K562 (cell line): Measurements from ENCODE around the gene FBLN7. TPM values are rescaled to one million over a fixed set of nuclear protein-coding genes. Genes with fewer than 3 reads are reported as not detected.
A peak's percentile ranks its signal among the peaks of the same experiment; 100 is the strongest.

Source experiments
- ATAC-seq: fragments of 200-7000 bp; cut with Tn5 transposase; 3 replicates; pipeline ENCODE4 v1.9.1; 2020; ENCODE audit warnings: moderate library complexity
- BruUV-seq: library from RNA; stranded (reverse); fragments of 400-500 nt; replicated peaks from 2 replicates; lab custom pipeline; 2021; lab: Mats Ljungman, UMichigan
- CTCF ChIA-PET: fragments of 300-600 bp; formaldehyde crosslinking; extraction: SDS; loops from one replicate; lab custom pipeline; 2021; ENCODE audit warnings: low intra/inter-chr PET ratio; lab: Yijun Ruan, JAX
- POLR2A ChIA-PET: fragments of 300-600, 350-650 bp; sonication (Branson Sonifier 250); formaldehyde crosslinking; extraction: SDS; loops from one replicate; lab custom pipeline; 2021; ENCODE audit warnings: antibody characterized with exemption, inconsistent platforms; lab: Yijun Ruan, JAX
- DNase-seq, 4 experiments: peaks; one replicate each; pipeline versions ENCODE4 v3.0.0 to v3.0.0-alpha.2; 2011 to 2018; ENCODE audit warnings: low spot score in 3 of 4, mixed read lengths in 3 of 4; ENCODE audit errors: extremely low read depth in 1 of 4
- FAIRE-seq: peaks from 2 replicates; lab custom pipeline; 2011; peaks lifted over from hg19 to GRCh38; lab: Jason Lieb, UNC
- H2AFZ ChIP-seq: 2 replicates; pipeline ENCODE4 v1.6.0; 2011; ENCODE audit warnings: low read depth, low read length, control low read depth, inconsistent platforms
- H3K27ac ChIP-seq: fragments of 200-600 bp; 3 replicates; pipeline ENCODE4 v1.8.0; 2011; ENCODE audit warnings: low read depth, mild to moderate bottlenecking, control low read depth, inconsistent platforms, low read length, moderate library complexity, mixed read lengths; ENCODE audit errors: extremely low read depth
- H3K27me3 ChIP-seq, 2 experiments: fragments of 300-600 bp in 1 of 2; 2 replicates in 1 of 2; 3 replicates in 1 of 2; pipeline versions ENCODE4 v1.6.0 to v1.8.0; 2011; ENCODE audit warnings: inconsistent platforms in 2 of 2, low read length in 2 of 2, mild to moderate bottlenecking in 1 of 2, mixed read lengths in 1 of 2, moderate library complexity in 1 of 2; ENCODE audit not compliant: control insufficient read depth in 2 of 2, insufficient read depth in 2 of 2
- H3K36me3 ChIP-seq: fragments of 300-600 bp; 3 replicates; pipeline ENCODE4 v1.8.0; 2011; ENCODE audit warnings: mild to moderate bottlenecking, low read length, inconsistent platforms; ENCODE audit not compliant: control insufficient read depth, insufficient read depth
- H3K4me1 ChIP-seq, 2 experiments: fragments of 200-600 bp in 1 of 2; replicated peaks in 1 of 2; 2 replicates in 1 of 2; 3 replicates in 1 of 2; pipeline versions ENCODE4 v1.5.1 to v1.8.0; 2011; ENCODE audit warnings: inconsistent platforms in 2 of 2, low read length in 2 of 2, mild to moderate bottlenecking in 1 of 2, mixed read lengths in 1 of 2, moderate library complexity in 1 of 2; ENCODE audit not compliant: control insufficient read depth in 2 of 2, insufficient read depth in 2 of 2
- H3K4me2 ChIP-seq: 2 replicates; pipeline ENCODE4 v1.6.1; 2011; ENCODE audit warnings: low read length, control low read depth, inconsistent platforms, mixed read lengths; ENCODE audit not compliant: insufficient read depth
- H3K4me3 ChIP-seq: fragments of 200-600 bp; sonication (generic), shearing (Covaris generic); 2 replicates; pipeline ENCODE4 v1.5.1; 2016; ENCODE audit warnings: control low read depth, inconsistent platforms
- H3K79me2 ChIP-seq: fragments of 200-600 bp; 3 replicates; pipeline ENCODE4 v1.8.0; 2011; ENCODE audit warnings: low read length, inconsistent platforms; ENCODE audit not compliant: control insufficient read depth, insufficient read depth
- H3K9ac ChIP-seq, 2 experiments: 2 replicates each; pipeline versions ENCODE4 v1.6.0 to v1.6.1; 2011; ENCODE audit warnings: low read depth in 2 of 2, low read length in 2 of 2, control low read depth in 1 of 2, inconsistent platforms in 1 of 2, mild to moderate bottlenecking in 1 of 2, mixed read lengths in 1 of 2; ENCODE audit not compliant: insufficient read depth in 1 of 2
- H3K9me1 ChIP-seq: one replicate; pipeline ENCODE4 v1.6.0; 2011; ENCODE audit warnings: inconsistent platforms, mild to moderate bottlenecking, low read length, moderate library complexity; ENCODE audit not compliant: control insufficient read depth, insufficient read depth
- H3K9me3 ChIP-seq: replicated peaks from 2 replicates; pipeline ENCODE4 v1.5.1; 2011; ENCODE audit warnings: low read depth, low read length, inconsistent platforms; ENCODE audit not compliant: control insufficient read depth, insufficient read depth
- H4K20me1 ChIP-seq: replicated peaks from 2 replicates; pipeline ENCODE4 v1.6.1; 2011; ENCODE audit warnings: low read length, inconsistent platforms, mixed read lengths; ENCODE audit not compliant: control insufficient read depth, insufficient read depth
- JUN ChIP-seq, 2 experiments: sonication (generic) in 1 of 2; formaldehyde crosslinking in 1 of 2; IDR thresholded peaks; 2 replicates each; pipeline versions ENCODE4 v1.6.1 to v1.8.0; 2012 to 2022; ENCODE audit warnings: borderline replicate concordance in 2 of 2, mild to moderate bottlenecking in 2 of 2, improper control_type of control experiment in 1 of 2, low read depth in 1 of 2, low read length in 1 of 2, missing genetic modification reagents in 1 of 2
- NFE2L1 ChIP-seq: fragments of 450-650 bp; IDR thresholded peaks from 2 replicates; pipeline ENCODE4 v1.6.1; 2016; ENCODE audit warnings: missing genetic modification characterization, low read depth, mild to moderate bottlenecking, missing compliant biosample characterization, moderate library complexity, borderline replicate concordance
- SIN3A ChIP-seq, 2 experiments: fragments of 150-350 bp in 1 of 2; IDR thresholded peaks; 2 replicates each; pipeline ENCODE4 v1.6.1; 2011 to 2016; ENCODE audit warnings: borderline replicate concordance in 2 of 2, low read depth in 2 of 2, low read length in 2 of 2, mild to moderate bottlenecking in 2 of 2, moderate library complexity in 2 of 2; ENCODE audit not compliant: control insufficient read depth in 1 of 2
- SP2 ChIP-seq: IDR thresholded peaks from 2 replicates; pipeline ENCODE4 v1.6.1; 2011; ENCODE audit warnings: mild to moderate bottlenecking, low read depth, low read length, moderate library complexity; ENCODE audit not compliant: poor library complexity, severe bottlenecking; ENCODE audit errors: extremely low read depth
- TCF3 ChIP-seq: sonication (generic); formaldehyde crosslinking; IDR thresholded peaks from 2 replicates; pipeline ENCODE4 v1.4.0; 2020; ENCODE audit warnings: mild to moderate bottlenecking, missing genetic modification reagents
- U2AF2 ChIP-seq: fragments of 200-400 bp; formaldehyde crosslinking; optimal IDR thresholded peaks from 2 replicates; pipeline ENCODE3; 2017; ENCODE audit warnings: low read depth, mild to moderate bottlenecking, low read length
- WGBS: fragments of 100-300 bp; shearing (Covaris generic); methylation state at CpG from one replicate; pipeline ENCODE4 v1.1.6; 2016; ENCODE audit warnings: low coverage, mixed read lengths; ENCODE audit not compliant: insufficient coverage; ENCODE audit errors: missing lambda C conversion rate; 5-methylcytosine and 5-hydroxymethylcytosine counted together
- in situ Hi-C: fragments of 300-500 bp; cut with MboI; formaldehyde crosslinking; loops from 4 replicates; pipeline ENCODE4 v1.15.0; 2018; ENCODE audit warnings: inconsistent platforms, mixed read lengths
- intact Hi-C: fragments of 100-400 bp; cut with micrococcal nuclease; formaldehyde crosslinking; loops from 2 replicates; pipeline ENCODE4 v1.14.2; 2022
- polyA plus RNA-seq, 8 experiments: library from polyadenylated mRNA; depleted of rRNA in 4 of 8; stranded (reverse) in 5 of 8; unstranded in 3 of 8; fragments of >200 nt; fragmentation: Nextera tagmentation in 2 of 8; fragmentation: Illumina TruSeq in 1 of 8; extraction: Ambion mirVana in 2 of 8; extraction: Trizol in 1 of 8; gene quantifications; 2 replicates each; pipeline versions ENCODE4 v1.2.1 to v1.2.3, GENCODE V29; 2011 to 2014; ENCODE audit warnings: inconsistent platforms in 1 of 8, missing spikeins in 1 of 8
- total RNA-seq, 7 experiments: library from RNA; depleted of rRNA in 6 of 7; stranded (reverse); fragments of >200 nt in 6 of 7; fragmentation: Illumina TruSeq in 2 of 7; extraction: Trizol in 2 of 7; gene quantifications; 2 replicates each; pipeline versions ENCODE4 v1.2.1 to v1.2.3, GENCODE V29; 2011 to 2021; ENCODE audit warnings: low replicate concordance in 1 of 7

FBLN7 gene
- total and polyA plus RNA-seq, 9 of the 15 experiments (the other 6 are each of a cell fraction or from before 2014, with no cell fraction given): 0.13 TPM; not detected in 8

GRCh38 chr2:112164876-112165275, 26.7 kb downstream of the FBLN7 start:
- FAIRE-seq (no peak), DNase-seq (no peak), ATAC-seq (no peak)
- Histone ChIP-seq H3K27me3 (peaks cover 49 to 84% of the 10 kb centered on the region in 2 experiments; a peak in 4 of 5 replicates), H3K79me2 (no peaks in the 10 kb centered on the region), H3K9me1 (no peaks in the 10 kb centered on the region), H3K27ac (no peak overlapping the region), H3K9me3 (no peaks in the 10 kb centered on the region), H3K9ac (no peak overlapping the region), H3K4me2 (no peak overlapping the region), H3K36me3 (no peaks in the 10 kb centered on the region), H3K4me3 (no peak overlapping the region), H4K20me1 (no peaks in the 10 kb centered on the region; the same call in 1 of the 2 replicates), H2AFZ (no peak overlapping the region), H3K4me1 (peaks cover 0 to 11% of the 10 kb centered on the region in 2 experiments; a peak in 2 of 5 replicates)
- ChIA-PET CTCF (no interaction called here), POLR2A (interaction anchor here (0.8 to 1.8 kb wide), 3 partner anchors 10 to 208 kb away, joined by 3 to 4 read pairs (median 3); no protein-coding TSS in a partner anchor)
- intact Hi-C loops (no loop called here), in situ Hi-C loops (no loop called here)
- no TSS peak for BruUV-seq
- 8% methylated on average over 11 of the region's 11 CpGs for WGBS
- TF ChIP-seq SP2 (no peak), TCF3 (CRISPR knock-in tag) (no peak), NFE2L1 (tag) (no peak), SIN3A (IDR thresholded peaks at IDR 0.05; ENCODE audit: borderline replicate concordance in 2 of 2, control insufficient read depth in 1 of 2, low read depth in 2 of 2, low read length in 2 of 2) (no peak)

DNA sequence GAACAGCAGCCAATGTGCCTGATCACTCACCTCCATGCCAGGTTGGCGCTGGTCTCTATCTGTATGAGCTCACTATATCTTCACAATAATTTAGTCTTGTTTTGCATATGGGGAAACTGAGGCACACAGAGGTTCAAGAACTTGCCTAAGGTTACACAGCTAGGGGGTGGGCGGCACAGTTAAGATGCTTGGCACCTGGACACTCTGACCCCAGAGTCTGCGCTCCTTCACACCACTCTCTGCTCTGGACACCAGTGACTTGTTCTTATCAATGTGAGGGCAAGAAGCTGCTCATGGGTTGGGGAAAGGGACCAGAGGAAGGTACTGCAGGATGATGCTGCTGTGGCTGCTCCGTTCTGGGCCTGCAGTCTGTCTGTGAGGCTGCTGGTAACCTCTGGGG, 27.1 kb downstream of the FBLN7 start:
- ATAC-seq (no peak), FAIRE-seq (no peak), DNase-seq (no peak)
- TF ChIP-seq JUN (IDR thresholded peaks at IDR 0.05; ENCODE audit: borderline replicate concordance, low read depth, low read length) (no peak), JUN (CRISPR knock-in tag; IDR thresholded peaks at IDR 0.05; ENCODE audit: borderline replicate concordance) (0 out of 2 replicates have a peak, but pooled peaks have one; percentile 16), U2AF2 (no peak)
- Histone ChIP-seq H3K4me3 (no peak overlapping the region), H3K9ac (no peak overlapping the region), H3K36me3 (no peaks in the 10 kb centered on the region), H3K27me3 (peaks cover 49 to 84% of the 10 kb centered on the region in 2 experiments; a peak in 4 of 5 replicates), H3K79me2 (no peaks in the 10 kb centered on the region), H3K4me2 (no peak overlapping the region), H3K9me3 (no peaks in the 10 kb centered on the region), H3K4me1 (peaks cover 0 to 8% of the 10 kb centered on the region in 2 experiments; a peak in 2 of 5 replicates), H3K27ac (no peak overlapping the region), H3K9me1 (no peaks in the 10 kb centered on the region), H2AFZ (no peak overlapping the region), H4K20me1 (no peaks in the 10 kb centered on the region; the same call in 1 of the 2 replicates)
- in situ Hi-C loops: no loop called here
- no TSS peak for BruUV-seq
- WGBS: 0% methylated on average over 4 of the region's 4 CpGs
- ChIA-PET POLR2A (interaction anchor here (1.2 to 1.8 kb wide), 2 partner anchors 11 to 12 kb away, joined by 3 to 4 read pairs; no protein-coding TSS in a partner anchor), CTCF (no interaction called here)
- intact Hi-C loops: no loop called here
